K562 (cell line): ENCODE measurements around the gene SLC12A4. TPM values are rescaled to one million over a fixed set of nuclear protein-coding genes. Genes with fewer than 3 reads are reported as not detected.

ENCODE experiments used
- ATAC-seq: fragments of 200-7000 bp; cut with Tn5 transposase; 3 replicates; pipeline ENCODE4 v1.9.1; 2020; ENCODE audit warnings: moderate library complexity
- BruUV-seq: library from RNA; stranded (reverse); fragments of 400-500 nt; replicated peaks from 2 replicates; lab custom pipeline; 2021; lab: Mats Ljungman, UMichigan
- CTCF ChIA-PET: fragments of 300-600 bp; formaldehyde crosslinking; extraction: SDS; loops from one replicate; lab custom pipeline; 2021; ENCODE audit warnings: low intra/inter-chr PET ratio; lab: Yijun Ruan, JAX
- POLR2A ChIA-PET: fragments of 300-600, 350-650 bp; sonication (Branson Sonifier 250); formaldehyde crosslinking; extraction: SDS; loops from one replicate; lab custom pipeline; 2021; ENCODE audit warnings: antibody characterized with exemption, inconsistent platforms; lab: Yijun Ruan, JAX
- DNase-seq, 4 experiments: peaks; one replicate each; pipeline versions ENCODE4 v3.0.0 to v3.0.0-alpha.2; 2011 to 2018; ENCODE audit warnings: low spot score in 3 of 4, mixed read lengths in 3 of 4; ENCODE audit errors: extremely low read depth in 1 of 4
- FAIRE-seq: peaks from 2 replicates; lab custom pipeline; 2011; peaks lifted over from hg19 to GRCh38; lab: Jason Lieb, UNC
- H2AFZ ChIP-seq: 2 replicates; pipeline ENCODE4 v1.6.0; 2011; ENCODE audit warnings: low read depth, low read length, control low read depth, inconsistent platforms
- H3K27ac ChIP-seq: fragments of 200-600 bp; 3 replicates; pipeline ENCODE4 v1.8.0; 2011; ENCODE audit warnings: low read depth, mild to moderate bottlenecking, control low read depth, inconsistent platforms, low read length, moderate library complexity, mixed read lengths; ENCODE audit errors: extremely low read depth
- H3K27me3 ChIP-seq, 2 experiments: fragments of 300-600 bp in 1 of 2; 2 replicates in 1 of 2; 3 replicates in 1 of 2; pipeline versions ENCODE4 v1.6.0 to v1.8.0; 2011; ENCODE audit warnings: inconsistent platforms in 2 of 2, low read length in 2 of 2, mild to moderate bottlenecking in 1 of 2, mixed read lengths in 1 of 2, moderate library complexity in 1 of 2; ENCODE audit not compliant: control insufficient read depth in 2 of 2, insufficient read depth in 2 of 2
- H3K36me3 ChIP-seq: fragments of 300-600 bp; 3 replicates; pipeline ENCODE4 v1.8.0; 2011; ENCODE audit warnings: mild to moderate bottlenecking, low read length, inconsistent platforms; ENCODE audit not compliant: control insufficient read depth, insufficient read depth
- H3K4me1 ChIP-seq, 2 experiments: fragments of 200-600 bp in 1 of 2; replicated peaks in 1 of 2; 2 replicates in 1 of 2; 3 replicates in 1 of 2; pipeline versions ENCODE4 v1.5.1 to v1.8.0; 2011; ENCODE audit warnings: inconsistent platforms in 2 of 2, low read length in 2 of 2, mild to moderate bottlenecking in 1 of 2, mixed read lengths in 1 of 2, moderate library complexity in 1 of 2; ENCODE audit not compliant: control insufficient read depth in 2 of 2, insufficient read depth in 2 of 2
- H3K4me2 ChIP-seq: 2 replicates; pipeline ENCODE4 v1.6.1; 2011; ENCODE audit warnings: low read length, control low read depth, inconsistent platforms, mixed read lengths; ENCODE audit not compliant: insufficient read depth
- H3K4me3 ChIP-seq: fragments of 200-600 bp; sonication (generic), shearing (Covaris generic); 2 replicates; pipeline ENCODE4 v1.5.1; 2016; ENCODE audit warnings: control low read depth, inconsistent platforms
- H3K79me2 ChIP-seq: fragments of 200-600 bp; 3 replicates; pipeline ENCODE4 v1.8.0; 2011; ENCODE audit warnings: low read length, inconsistent platforms; ENCODE audit not compliant: control insufficient read depth, insufficient read depth
- H3K9ac ChIP-seq, 2 experiments: 2 replicates each; pipeline versions ENCODE4 v1.6.0 to v1.6.1; 2011; ENCODE audit warnings: low read depth in 2 of 2, low read length in 2 of 2, control low read depth in 1 of 2, inconsistent platforms in 1 of 2, mild to moderate bottlenecking in 1 of 2, mixed read lengths in 1 of 2; ENCODE audit not compliant: insufficient read depth in 1 of 2
- H3K9me1 ChIP-seq: one replicate; pipeline ENCODE4 v1.6.0; 2011; ENCODE audit warnings: inconsistent platforms, mild to moderate bottlenecking, low read length, moderate library complexity; ENCODE audit not compliant: control insufficient read depth, insufficient read depth
- H3K9me3 ChIP-seq: replicated peaks from 2 replicates; pipeline ENCODE4 v1.5.1; 2011; ENCODE audit warnings: low read depth, low read length, inconsistent platforms; ENCODE audit not compliant: control insufficient read depth, insufficient read depth
- H4K20me1 ChIP-seq: replicated peaks from 2 replicates; pipeline ENCODE4 v1.6.1; 2011; ENCODE audit warnings: low read length, inconsistent platforms, mixed read lengths; ENCODE audit not compliant: control insufficient read depth, insufficient read depth
- HCFC1 ChIP-seq: IDR thresholded peaks from 2 replicates; pipeline ENCODE4 v1.6.1; 2012; ENCODE audit warnings: low read depth, low read length, improper control_type of control experiment
- RAD21 ChIP-seq, 2 experiments: fragments of 250-450 bp in 1 of 2; fragments of 450-650 bp in 1 of 2; sonication (Bioruptor Pico) in 1 of 2; formaldehyde crosslinking in 1 of 2; IDR thresholded peaks in 1 of 2; conservative IDR thresholded peaks in 1 of 2; 2 replicates each; pipeline versions ENCODE4 v1.4.0 to v1.8.0; 2020 to 2022; ENCODE audit warnings: mild to moderate bottlenecking in 2 of 2, moderate library complexity in 1 of 2
- WGBS: fragments of 100-300 bp; shearing (Covaris generic); methylation state at CpG from one replicate; pipeline ENCODE4 v1.1.6; 2016; ENCODE audit warnings: low coverage, mixed read lengths; ENCODE audit not compliant: insufficient coverage; ENCODE audit errors: missing lambda C conversion rate; 5-methylcytosine and 5-hydroxymethylcytosine counted together
- in situ Hi-C: fragments of 300-500 bp; cut with MboI; formaldehyde crosslinking; loops from 4 replicates; pipeline ENCODE4 v1.15.0; 2018; ENCODE audit warnings: inconsistent platforms, mixed read lengths
- intact Hi-C: fragments of 100-400 bp; cut with micrococcal nuclease; formaldehyde crosslinking; loops from 2 replicates; pipeline ENCODE4 v1.14.2; 2022
- polyA plus RNA-seq, 8 experiments: library from polyadenylated mRNA; depleted of rRNA in 4 of 8; stranded (reverse) in 5 of 8; unstranded in 3 of 8; fragments of >200 nt; fragmentation: Nextera tagmentation in 2 of 8; fragmentation: Illumina TruSeq in 1 of 8; extraction: Ambion mirVana in 2 of 8; extraction: Trizol in 1 of 8; gene quantifications; 2 replicates each; pipeline versions ENCODE4 v1.2.1 to v1.2.3, GENCODE V29; 2011 to 2014; ENCODE audit warnings: inconsistent platforms in 1 of 8, missing spikeins in 1 of 8
- total RNA-seq, 7 experiments: library from RNA; depleted of rRNA in 6 of 7; stranded (reverse); fragments of >200 nt in 6 of 7; fragmentation: Illumina TruSeq in 2 of 7; extraction: Trizol in 2 of 7; gene quantifications; 2 replicates each; pipeline versions ENCODE4 v1.2.1 to v1.2.3, GENCODE V29; 2011 to 2021; ENCODE audit warnings: low replicate concordance in 1 of 7
- TF ChIP-seq, protein P1 (sequence below), 2 experiments: fragments of 450-650 bp; conservative IDR thresholded peaks; 2 replicates each; pipeline ENCODE4 v1.6.1; 2017; ENCODE audit warnings: mild to moderate bottlenecking in 2 of 2, moderate library complexity in 2 of 2
- TF ChIP-seq, protein P2 (sequence below), 3 experiments: IDR thresholded peaks in 2 of 3; conservative IDR thresholded peaks in 1 of 3; 2 replicates each; pipeline ENCODE4 v1.5.1; 2011 to 2012; ENCODE audit warnings: low read length in 3 of 3, mild to moderate bottlenecking in 3 of 3, control low read depth in 2 of 3, improper control_type of control experiment in 1 of 3, inconsistent platforms in 1 of 3, low read depth in 1 of 3, mixed read lengths in 1 of 3, moderate library complexity in 1 of 3; ENCODE audit not compliant: insufficient read depth in 2 of 3

The SLC12A4 gene
- total and polyA plus RNA-seq, 9 of the 15 experiments (the other 6 are each of a cell fraction or from before 2014, with no cell fraction given), result 0.75 to 43.5 (median 15.0) TPM

DNA sequence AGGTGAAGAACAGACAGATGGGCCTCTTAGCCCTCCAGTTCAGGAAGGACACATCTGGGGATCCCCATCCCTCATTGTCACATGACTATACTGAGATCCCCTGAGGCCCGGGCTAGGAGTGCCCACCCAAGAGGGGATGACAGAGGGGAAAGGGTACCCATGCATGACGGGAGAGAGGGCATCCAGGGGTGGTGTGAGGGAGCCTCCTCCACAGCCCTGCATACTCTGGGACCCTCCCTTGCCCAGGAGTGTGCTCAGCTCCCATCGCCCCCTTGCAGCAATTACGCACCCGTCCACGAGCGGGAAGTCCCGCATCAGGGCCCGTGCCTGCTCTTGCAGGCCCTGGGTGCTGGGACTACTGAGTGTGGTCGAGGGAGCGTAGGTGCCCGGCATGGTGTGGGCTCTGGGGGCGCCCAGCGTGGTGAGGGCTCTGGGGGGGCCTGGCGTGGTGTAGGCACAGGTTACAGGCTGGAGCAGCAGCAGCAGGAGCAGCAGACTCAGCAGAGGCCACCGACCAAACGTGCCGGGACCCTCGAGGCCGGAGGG is 24.3 kb upstream of the SLC12A4 start (continued):
- TF ChIP-seq, protein P1, sequence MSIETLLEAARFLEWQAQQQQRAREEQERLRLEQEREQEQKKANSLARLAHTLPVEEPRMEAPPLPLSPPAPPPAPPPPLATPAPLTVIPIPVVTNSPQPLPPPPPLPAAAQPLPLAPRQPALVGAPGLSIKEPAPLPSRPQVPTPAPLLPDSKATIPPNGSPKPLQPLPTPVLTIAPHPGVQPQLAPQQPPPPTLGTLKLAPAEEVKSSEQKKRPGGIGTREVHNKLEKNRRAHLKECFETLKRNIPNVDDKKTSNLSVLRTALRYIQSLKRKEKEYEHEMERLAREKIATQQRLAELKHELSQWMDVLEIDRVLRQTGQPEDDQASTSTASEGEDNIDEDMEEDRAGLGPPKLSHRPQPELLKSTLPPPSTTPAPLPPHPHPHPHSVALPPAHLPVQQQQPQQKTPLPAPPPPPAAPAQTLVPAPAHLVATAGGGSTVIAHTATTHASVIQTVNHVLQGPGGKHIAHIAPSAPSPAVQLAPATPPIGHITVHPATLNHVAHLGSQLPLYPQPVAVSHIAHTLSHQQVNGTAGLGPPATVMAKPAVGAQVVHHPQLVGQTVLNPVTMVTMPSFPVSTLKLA (conservative IDR thresholded peaks at IDR 0.05), result no peak

DNA sequence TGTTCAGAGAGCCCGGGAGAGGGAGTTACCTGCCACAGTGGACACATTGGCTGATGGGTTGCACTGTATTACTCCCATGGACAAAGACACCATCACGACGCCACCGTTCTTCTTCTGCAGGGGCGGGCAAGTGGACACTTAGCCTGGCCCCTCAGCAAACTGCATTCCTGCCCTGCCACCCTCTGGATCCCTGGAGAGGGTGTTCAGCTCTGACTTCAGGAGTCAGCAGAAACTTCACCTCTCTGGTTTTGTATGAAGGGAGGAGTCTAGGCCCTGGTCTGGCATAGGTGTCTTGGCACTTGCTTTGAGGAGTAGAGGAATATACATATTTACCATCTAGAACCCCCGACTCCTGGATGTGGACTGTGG is 21.6 kb upstream of the SLC12A4 start:
- FAIRE-seq (no peak), DNase-seq (no peak), ATAC-seq (no peak)
- Histone ChIP-seq H4K20me1 (no peaks in the 10 kb centered on the region), H3K4me2 (no peak overlapping the region), H3K27me3 (no peaks in the 10 kb centered on the region), H3K9me3 (no peaks in the 10 kb centered on the region), H3K9me1 (no peaks in the 10 kb centered on the region), H3K27ac (no peak overlapping the region), H3K79me2 (no peaks in the 10 kb centered on the region), H3K36me3 (no peaks in the 10 kb centered on the region), H3K4me3 (no peak overlapping the region), H3K9ac (no peak overlapping the region), H3K4me1 (peaks cover 20 to 29% of the 10 kb centered on the region in 2 experiments), H2AFZ (no peak overlapping the region)
- BruUV-seq, result no TSS peak
- ChIA-PET POLR2A (interaction anchor here (0.6 to 1.9 kb wide), 3 partner anchors 32 to 181 kb away, joined by 3 to 4 read pairs (median 4); partner anchors contain the start of genes DDX28 and DUS2), CTCF (interaction anchor here (0.6 kb wide), 1 partner anchor 63 kb away, joined by 3 read pairs; no protein-coding TSS in a partner anchor)
- in situ Hi-C loops, result loop anchor here (10.0 kb wide), 1 partner anchor 325 kb away; the partner anchor contains the start of genes PRMT7 and SLC7A6OS
- WGBS, result 56% methylated on average over 6 of the region's 6 CpGs
- intact Hi-C loops, result no loop called here
- TF ChIP-seq RAD21 (CRISPR knock-in tag; conservative IDR thresholded peaks at IDR 0.05 in 1 of 2, IDR thresholded peaks at IDR 0.05 in 1 of 2) (peak in 1 of 2 experiments; percentile 37; a peak in 2 of 4 replicates), HCFC1 (no peak)
- TF ChIP-seq, protein P2, sequence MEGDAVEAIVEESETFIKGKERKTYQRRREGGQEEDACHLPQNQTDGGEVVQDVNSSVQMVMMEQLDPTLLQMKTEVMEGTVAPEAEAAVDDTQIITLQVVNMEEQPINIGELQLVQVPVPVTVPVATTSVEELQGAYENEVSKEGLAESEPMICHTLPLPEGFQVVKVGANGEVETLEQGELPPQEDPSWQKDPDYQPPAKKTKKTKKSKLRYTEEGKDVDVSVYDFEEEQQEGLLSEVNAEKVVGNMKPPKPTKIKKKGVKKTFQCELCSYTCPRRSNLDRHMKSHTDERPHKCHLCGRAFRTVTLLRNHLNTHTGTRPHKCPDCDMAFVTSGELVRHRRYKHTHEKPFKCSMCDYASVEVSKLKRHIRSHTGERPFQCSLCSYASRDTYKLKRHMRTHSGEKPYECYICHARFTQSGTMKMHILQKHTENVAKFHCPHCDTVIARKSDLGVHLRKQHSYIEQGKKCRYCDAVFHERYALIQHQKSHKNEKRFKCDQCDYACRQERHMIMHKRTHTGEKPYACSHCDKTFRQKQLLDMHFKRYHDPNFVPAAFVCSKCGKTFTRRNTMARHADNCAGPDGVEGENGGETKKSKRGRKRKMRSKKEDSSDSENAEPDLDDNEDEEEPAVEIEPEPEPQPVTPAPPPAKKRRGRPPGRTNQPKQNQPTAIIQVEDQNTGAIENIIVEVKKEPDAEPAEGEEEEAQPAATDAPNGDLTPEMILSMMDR (IDR thresholded peaks at IDR 0.05 in 2 of 3, conservative IDR thresholded peaks at IDR 0.05 in 1 of 3; ENCODE audit: insufficient read depth in 2 of 3, low read depth in 1 of 3, low read length in 3 of 3), result peak in 2 of 3 experiments; percentile 17 to 37; a peak in 2 of 6 replicates
